Coronary artery (tissue), 2 donors: ENCODE data around the gene RMC1.

Experiments used
- DNase-seq: peaks from one replicate; pipeline ENCODE4 v3.0.0-alpha.2; 2017; ENCODE audit warnings: low spot score
- H3K27ac ChIP-seq, 2 donors: fragments of 200-600 bp; sonication (generic); one replicate each; pipeline ENCODE4 v1.5.1; 2016 to 2019
- H3K4me3 ChIP-seq: fragments of 200-600 bp; sonication (generic); 2 replicates; pipeline ENCODE4 v1.5.1; 2016; ENCODE audit warnings: mild to moderate bottlenecking, moderate library complexity
- TF ChIP-seq, protein P1 (sequence below): fragments of 200-600 bp; sonication (generic); IDR thresholded peaks from one replicate; pipeline ENCODE4 v1.5.1; 2019; ENCODE audit warnings: antibody characterized with exemption

RMC1 gene

DNA sequence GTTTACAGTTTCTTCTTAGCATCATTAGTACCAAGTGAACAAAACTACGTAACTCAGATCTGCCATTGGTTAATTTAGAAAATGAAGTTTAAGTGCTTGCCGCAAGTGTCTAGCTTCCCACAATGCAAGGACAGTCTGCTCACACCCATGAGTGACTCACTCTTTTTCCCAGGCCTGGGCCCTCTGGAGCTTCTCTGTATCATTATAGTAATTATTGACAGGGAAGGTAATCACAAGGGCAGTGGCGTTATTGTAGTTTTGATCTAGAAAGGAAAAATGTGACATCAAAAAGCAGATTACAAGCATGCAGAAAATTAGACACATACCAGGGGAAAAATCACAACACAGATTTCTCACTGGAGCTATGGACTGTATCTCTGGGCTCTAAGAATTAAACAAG, 44.5 kb downstream of the RMC1 start:
- no peak overlapping the region for H3K4me3 ChIP-seq
- H3K27ac ChIP-seq = no peak overlapping the region
- TF ChIP-seq, protein P1, sequence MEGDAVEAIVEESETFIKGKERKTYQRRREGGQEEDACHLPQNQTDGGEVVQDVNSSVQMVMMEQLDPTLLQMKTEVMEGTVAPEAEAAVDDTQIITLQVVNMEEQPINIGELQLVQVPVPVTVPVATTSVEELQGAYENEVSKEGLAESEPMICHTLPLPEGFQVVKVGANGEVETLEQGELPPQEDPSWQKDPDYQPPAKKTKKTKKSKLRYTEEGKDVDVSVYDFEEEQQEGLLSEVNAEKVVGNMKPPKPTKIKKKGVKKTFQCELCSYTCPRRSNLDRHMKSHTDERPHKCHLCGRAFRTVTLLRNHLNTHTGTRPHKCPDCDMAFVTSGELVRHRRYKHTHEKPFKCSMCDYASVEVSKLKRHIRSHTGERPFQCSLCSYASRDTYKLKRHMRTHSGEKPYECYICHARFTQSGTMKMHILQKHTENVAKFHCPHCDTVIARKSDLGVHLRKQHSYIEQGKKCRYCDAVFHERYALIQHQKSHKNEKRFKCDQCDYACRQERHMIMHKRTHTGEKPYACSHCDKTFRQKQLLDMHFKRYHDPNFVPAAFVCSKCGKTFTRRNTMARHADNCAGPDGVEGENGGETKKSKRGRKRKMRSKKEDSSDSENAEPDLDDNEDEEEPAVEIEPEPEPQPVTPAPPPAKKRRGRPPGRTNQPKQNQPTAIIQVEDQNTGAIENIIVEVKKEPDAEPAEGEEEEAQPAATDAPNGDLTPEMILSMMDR = no peak
- no peak for DNase-seq

DNA sequence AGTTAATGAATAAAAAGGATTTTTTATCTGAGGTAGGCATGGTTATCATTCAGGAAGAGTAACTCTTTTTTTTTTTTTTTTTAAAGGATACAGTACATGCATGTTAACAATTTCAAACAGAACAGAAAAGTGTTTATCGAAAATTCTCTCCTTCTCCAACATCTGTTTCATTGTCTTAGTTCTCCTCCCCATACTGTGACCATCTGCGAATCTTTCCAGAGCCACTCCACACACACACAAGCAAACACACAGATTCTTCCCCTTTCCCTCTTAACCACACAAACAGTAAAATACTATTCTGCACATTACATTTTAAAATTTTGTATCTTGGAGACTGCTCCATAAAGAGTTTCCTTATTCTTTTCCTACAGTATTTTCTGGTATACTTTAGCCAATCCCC, 45.0 kb downstream of the RMC1 start:
- no peak for DNase-seq
- Histone ChIP-seq H3K4me3 (no peak overlapping the region), H3K27ac (no peak overlapping the region)
- TF ChIP-seq, protein P1 = no peak

DNA sequence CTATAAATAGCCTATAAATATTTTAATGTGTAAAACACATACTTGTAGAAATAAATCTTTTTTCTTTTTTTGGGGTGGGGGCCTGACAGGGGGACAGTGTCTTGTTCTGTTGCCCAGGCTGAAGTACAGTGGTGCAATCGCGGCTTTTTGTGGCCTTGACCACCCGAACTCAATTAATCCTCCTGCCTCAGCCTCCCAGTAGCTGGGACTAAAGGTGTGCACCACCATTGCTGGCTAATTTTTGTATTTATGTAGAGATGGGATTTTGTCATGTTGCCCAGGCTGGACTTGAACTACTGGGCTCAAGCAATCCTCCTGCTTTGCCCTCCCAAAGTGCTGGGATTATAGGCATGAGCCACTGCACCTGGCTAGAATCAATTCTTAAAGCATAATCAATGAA, 45.4 kb downstream of the RMC1 start:
- TF ChIP-seq, protein P1 = no peak
- Histone ChIP-seq H3K27ac (no peak overlapping the region), H3K4me3 (no peak overlapping the region)
- DNase-seq = no peak

DNA sequence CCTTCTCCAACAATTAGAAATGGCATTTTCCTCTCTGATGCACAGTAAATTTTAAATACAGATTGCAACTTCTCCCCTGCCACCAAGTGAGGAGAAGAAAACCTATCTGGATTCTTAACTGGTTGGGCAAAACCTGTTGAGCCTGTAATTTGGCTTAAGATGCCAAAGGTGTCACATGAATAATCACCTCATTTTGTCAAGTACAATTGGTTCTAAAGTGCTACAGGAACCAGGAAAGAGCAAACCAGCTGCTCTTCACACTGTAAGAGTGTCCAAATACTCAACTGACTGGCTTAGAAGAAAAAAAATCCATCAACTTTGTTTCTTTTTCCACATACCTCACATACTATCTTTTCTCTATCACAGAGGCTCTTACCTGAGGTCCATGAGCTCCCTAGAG, 47.6 kb downstream of the RMC1 start:
- TF ChIP-seq, protein P1 = no peak
- Histone ChIP-seq H3K4me3 (no peak overlapping the region), H3K27ac (no peak overlapping the region)
- DNase-seq = no peak

DNA sequence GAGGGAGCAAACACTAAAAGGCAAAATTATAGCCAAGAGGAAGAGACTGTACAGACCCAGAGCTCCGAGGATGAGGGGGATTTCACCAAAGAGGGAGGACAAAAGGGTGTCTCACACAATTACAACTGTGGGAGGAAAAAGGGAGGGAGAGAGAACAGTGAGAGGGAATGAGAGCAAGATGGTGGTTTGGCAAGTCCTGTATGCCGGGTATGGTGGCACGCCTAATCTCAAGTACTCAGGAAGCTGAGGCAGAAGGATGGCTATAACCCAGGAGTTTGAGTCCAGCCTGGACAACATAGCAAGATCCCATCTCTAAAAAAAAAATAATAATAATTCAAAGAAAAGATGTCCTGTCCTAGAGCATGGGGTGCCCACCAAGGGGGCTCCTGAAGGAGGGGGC, 48.7 kb downstream of the RMC1 start:
- no peak for DNase-seq
- no peak overlapping the region for H3K27ac ChIP-seq
- TF ChIP-seq, protein P1 = no peak
- no peak overlapping the region for H3K4me3 ChIP-seq

DNA sequence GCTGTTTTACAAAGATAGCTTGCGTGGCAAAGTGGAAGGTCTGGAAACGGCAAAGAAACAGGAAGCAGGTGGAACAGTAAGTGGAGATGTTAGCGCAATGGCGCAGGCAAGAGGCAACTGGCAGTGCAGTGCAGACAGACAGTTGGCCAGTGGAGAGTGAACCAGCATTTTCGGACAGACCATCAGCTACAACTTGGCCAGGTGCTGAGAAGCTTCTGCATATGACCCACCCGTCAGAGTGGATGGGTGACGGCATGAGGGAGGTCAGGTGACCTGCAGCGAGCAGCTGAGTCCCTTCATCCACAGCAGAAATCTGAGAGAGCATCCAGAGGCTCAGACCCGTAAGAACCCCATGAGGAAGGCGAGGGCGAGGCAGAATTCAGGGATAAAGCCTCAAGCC, 49.2 kb downstream of the RMC1 start:
- H3K4me3 ChIP-seq = no peak overlapping the region
- no peak overlapping the region for H3K27ac ChIP-seq
- TF ChIP-seq, protein P1 = no peak
- no peak for DNase-seq

DNA sequence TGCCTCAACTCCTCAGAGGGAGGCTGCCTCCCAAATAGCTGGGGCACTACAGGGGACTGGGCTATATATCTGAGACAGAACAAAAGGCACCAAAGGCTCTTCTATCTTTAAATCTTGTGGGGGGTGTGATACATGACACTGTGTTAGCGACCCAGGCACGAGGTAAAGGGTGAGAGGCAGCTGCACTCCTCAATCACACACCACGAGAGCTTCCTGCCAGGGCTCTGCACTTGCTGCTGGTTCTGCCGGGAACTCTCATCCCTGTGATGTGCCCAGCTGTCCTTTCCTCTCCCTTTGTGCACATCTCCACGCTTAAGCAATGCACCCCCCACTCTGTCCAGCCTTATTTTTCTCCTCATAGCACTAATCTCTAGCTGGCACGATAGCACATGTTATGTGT, 50.6 kb downstream of the RMC1 start:
- Histone ChIP-seq H3K4me3 (no peak overlapping the region), H3K27ac (no peak overlapping the region)
- DNase-seq = no peak
- TF ChIP-seq, protein P1 = no peak
